GM11168 (cell line): ENCODE measurements around the gene DISP2.

ENCODE experiments used
- in situ Hi-C: fragments of 300-500 bp; cut with MboI; formaldehyde crosslinking; loops from one replicate; pipeline ENCODE4 v1.12.0; 2022; ENCODE audit warnings: low sequenced_read_pairs; ENCODE audit not compliant: unreplicated experiment

The DISP2 gene

DNA sequence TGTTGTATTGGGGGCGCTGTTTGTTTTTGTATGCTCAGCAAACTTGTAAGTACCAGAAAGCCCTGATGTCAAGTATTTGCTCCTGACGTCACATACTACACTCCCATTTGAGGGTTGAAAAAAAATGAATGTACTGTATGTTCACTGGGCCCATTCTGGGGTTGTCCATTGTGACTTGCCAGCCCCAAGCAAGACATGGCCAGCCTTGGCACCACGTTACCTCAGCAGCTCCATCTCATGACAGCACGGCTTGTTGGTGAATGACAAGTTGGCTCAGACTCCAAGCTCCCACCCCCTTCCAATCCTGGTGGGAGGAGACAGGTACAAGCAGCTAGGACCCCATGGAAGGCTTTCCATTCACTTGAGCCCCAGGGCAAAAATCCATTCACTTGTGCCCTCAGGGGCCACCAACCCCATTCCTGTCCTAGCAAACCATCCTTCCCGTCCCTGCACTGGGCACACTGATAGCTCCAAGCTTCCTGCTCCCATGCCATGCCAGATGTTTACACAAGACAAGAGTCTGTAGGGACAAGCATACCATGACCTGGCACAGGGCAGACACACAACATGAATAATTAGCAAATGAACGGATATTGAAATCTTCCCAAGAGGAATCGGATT is 5.6 kb upstream of the DISP2 start:
- in situ Hi-C loops: no loop called here

- in situ Hi-C loops: no loop called here
These were observed 4.3 kb upstream of the DISP2 start for GRCh38 chr15:40353697-40354096.

GRCh38 chr15:40354408-40355171 is 3.4 kb upstream of the DISP2 start:
- in situ Hi-C loops: loop anchor here (5.0 kb wide), 1 partner anchor 73 kb away; no protein-coding TSS in a partner anchor

DNA sequence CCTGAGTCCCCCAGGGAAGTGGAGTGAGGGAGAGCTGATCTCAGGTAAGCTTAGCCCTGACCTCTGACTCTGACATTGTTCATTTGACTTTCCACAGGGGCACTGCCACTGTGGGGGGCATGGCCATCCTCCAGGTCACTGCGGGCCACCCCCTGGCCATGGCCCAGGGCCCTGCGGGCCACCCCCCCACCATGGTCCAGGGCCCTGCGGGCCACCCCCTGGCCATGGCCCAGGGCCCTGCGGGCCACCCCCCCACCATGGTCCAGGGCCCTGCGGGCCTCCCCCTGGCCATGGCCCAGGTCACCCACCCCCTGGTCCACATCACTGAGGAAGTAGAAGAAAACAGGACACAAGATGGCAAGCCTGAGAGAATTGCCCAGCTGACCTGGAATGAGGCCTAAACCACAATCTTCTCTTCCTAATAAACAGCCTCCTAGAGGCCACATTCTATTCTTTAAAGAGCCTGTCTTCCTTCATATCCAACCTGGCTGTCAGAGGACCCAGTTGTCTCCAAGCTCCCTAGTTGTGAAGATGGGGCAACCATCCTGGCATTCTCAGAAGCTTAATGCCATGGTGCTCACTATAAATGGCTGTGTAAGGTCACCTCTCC is 1.9 kb upstream of the DISP2 start:
- in situ Hi-C loops: loop anchor here (5.0 kb wide), 1 partner anchor 71 kb away; no protein-coding TSS in a partner anchor

- in situ Hi-C loops: loop anchor here (5.0 kb wide), 1 partner anchor 70 kb away; no protein-coding TSS in a partner anchor
These were observed 773 bp upstream of the DISP2 start for GRCh38 chr15:40357246-40357645.

- in situ Hi-C loops: loop anchor here (5.0 kb wide), 1 partner anchor 69 kb away; no protein-coding TSS in a partner anchor
These were observed 693 bp downstream of the DISP2 start for GRCh38 chr15:40358471-40359353.

DNA sequence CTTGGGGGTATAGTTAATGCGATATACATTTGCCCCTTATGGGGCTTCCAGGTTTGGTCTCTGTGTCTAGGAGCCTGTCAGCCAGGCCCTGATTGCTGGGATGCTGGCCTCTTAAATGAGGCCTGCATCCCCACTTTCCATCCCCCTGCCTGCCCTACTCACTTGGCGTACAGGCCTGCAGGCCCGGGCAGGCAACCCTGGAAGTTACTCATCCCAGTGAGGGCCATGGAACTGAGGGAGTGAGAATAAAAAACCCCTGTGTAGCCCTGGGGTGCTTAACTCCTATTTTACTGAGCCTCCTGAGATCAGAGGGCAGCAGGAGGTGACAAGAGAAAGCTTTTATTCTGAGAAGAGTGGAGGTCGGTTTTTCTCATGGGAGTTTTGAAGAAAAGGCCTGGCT is 2.0 kb downstream of the DISP2 start:
- in situ Hi-C loops: no loop called here

GRCh38 chr15:40361640-40362039 is 3.6 kb downstream of the DISP2 start:
- in situ Hi-C loops: no loop called here

- in situ Hi-C loops: no loop called here
These were observed 5.6 kb downstream of the DISP2 start for GRCh38 chr15:40363611-40364010.

DNA sequence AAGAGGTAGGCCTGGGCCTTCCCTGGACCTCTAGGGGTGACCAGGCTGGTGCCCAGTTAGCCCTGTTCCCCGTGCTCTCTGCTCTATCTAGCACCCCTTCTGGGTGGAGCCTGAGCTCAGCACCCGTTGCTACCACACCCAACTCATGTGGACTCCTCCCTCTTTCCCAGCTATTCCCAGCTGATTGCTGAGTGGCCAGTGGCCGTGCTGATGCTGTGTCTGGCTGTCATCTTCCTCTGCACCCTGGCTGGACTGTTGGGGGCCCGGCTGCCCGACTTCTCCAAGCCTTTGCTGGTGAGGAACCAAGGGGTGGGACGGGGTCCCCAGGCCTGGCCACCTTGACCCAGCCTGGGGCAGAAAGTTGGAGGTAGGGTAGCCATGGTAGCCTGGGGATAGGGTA is 6.2 kb downstream of the DISP2 start:
- in situ Hi-C loops: no loop called here

- in situ Hi-C loops: no loop called here
These were observed 7.0 kb downstream of the DISP2 start for GRCh38 chr15:40365016-40365415.

- in situ Hi-C loops: no loop called here
These were observed 7.8 kb downstream of the DISP2 start for GRCh38 chr15:40365624-40366456.

GRCh38 chr15:40366457-40367370 is 8.7 kb downstream of the DISP2 start:
- in situ Hi-C loops: no loop called here

GRCh38 chr15:40367371-40367685 is 9.3 kb downstream of the DISP2 start:
- in situ Hi-C loops: no loop called here

DNA sequence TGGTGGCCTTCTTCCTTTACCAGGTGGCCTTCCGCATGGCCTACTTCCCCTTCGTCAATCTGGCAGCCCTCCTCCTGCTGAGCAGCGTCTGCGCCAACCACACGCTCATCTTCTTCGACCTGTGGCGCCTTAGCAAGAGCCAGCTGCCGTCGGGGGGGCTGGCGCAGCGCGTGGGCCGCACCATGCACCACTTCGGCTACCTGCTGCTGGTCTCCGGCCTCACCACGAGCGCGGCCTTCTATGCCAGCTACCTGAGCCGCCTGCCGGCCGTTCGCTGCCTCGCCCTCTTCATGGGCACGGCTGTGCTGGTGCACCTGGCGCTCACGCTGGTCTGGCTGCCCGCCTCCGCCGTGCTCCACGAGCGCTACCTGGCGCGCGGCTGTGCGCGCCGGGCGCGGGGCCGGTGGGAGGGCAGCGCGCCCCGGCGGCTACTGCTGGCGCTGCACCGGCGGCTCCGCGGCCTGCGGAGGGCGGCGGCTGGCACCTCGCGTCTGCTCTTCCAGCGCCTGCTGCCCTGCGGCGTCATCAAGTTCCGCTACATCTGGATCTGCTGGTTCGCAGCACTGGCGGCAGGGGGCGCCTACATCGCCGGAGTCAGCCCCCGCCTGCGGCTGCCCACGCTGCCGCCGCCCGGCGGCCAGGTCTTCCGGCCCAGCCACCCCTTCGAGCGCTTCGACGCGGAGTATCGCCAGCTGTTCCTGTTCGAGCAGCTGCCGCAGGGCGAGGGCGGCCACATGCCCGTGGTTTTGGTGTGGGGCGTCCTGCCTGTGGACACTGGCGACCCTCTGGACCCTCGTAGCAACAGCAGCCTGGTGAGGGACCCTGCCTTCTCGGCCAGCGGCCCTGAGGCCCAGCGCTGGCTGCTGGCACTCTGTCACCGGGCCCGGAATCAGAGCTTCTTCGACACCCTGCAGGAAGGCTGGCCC is 9.9 kb downstream of the DISP2 start:
- in situ Hi-C loops: no loop called here

- in situ Hi-C loops: no loop called here
These were observed 10.9 kb downstream of the DISP2 start for GRCh38 chr15:40368719-40369473.

- in situ Hi-C loops: no loop called here
These were observed 11.5 kb downstream of the DISP2 start for GRCh38 chr15:40369474-40369869.
